Globus pallidus (tissue), 1 donor: ENCODE measurements around the gene BDKRB1.
A peak's percentile ranks its signal among the peaks of the same experiment; 100 is the strongest.

Experiments
- DNase-seq: peaks from one replicate; pipeline ENCODE4 v3.0.0-alpha.2; 2015; ENCODE audit warnings: low spot score

BDKRB1 gene

GRCh38 chr14:96261772-96262655 is 6.0 kb downstream of the BDKRB1 start:
- DNase-seq: no peak

DNA sequence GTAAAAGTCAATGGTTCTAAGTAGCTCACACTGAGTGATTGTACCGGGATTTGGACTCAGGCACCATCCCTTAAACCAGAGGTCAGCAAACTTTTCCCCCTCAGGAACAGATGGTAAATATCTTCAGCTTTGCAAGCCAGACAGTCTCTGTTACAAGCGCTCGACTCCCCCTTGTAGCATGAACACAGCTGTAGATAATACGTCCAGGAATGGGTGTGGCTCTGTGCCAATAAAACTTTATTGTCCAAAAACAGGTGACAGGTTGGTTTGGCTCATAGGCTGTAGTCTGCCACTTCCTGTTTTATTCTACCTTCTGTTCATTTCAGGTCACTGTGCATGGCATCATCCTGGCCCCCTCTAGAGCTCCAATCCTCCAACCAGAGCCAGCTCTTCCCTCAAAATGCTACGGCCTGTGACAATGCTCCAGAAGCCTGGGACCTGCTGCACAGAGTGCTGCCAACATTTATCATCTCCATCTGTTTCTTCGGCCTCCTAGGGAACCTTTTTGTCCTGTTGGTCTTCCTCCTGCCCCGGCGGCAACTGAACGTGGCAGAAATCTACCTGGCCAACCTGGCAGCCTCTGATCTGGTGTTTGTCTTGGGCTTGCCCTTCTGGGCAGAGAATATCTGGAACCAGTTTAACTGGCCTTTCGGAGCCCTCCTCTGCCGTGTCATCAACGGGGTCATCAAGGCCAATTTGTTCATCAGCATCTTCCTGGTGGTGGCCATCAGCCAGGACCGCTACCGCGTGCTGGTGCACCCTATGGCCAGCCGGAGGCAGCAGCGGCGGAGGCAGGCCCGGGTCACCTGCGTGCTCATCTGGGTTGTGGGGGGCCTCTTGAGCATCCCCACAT is 7.6 kb downstream of the BDKRB1 start:
- no peak for DNase-seq

- DNase-seq: no peak
Observed at GRCh38 chr14:96264200-96264553, 8.2 kb downstream of the BDKRB1 start.

DNA sequence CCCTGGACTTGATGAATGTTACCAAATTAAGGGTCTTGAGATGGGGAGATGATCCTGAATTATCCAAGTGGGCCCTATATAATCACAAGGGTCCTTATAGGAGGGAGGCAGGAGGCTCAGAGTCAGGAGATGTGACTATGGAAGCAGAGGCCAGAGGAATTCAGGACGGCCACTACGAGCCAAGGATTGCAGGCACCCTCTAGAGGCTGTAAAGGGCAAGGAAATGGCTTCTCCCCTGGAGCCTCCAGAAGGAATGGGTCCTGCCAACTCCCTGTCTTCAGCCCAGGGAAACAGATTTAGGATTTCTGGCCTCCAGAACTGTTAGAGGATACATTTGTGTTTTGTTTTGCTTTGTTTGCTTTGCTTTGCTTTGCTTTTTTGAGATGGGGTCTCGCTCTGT is 8.8 kb downstream of the BDKRB1 start:
- no peak for DNase-seq

GRCh38 chr14:96265383-96266095 is 9.5 kb downstream of the BDKRB1 start:
- no peak for DNase-seq

GRCh38 chr14:96267336-96267735 is 11.3 kb downstream of the BDKRB1 start:
- DNase-seq: no peak

- DNase-seq: no peak
Observed at GRCh38 chr14:96267916-96268315, 11.9 kb downstream of the BDKRB1 start.

- no peak for DNase-seq
Observed at GRCh38 chr14:96268431-96269358, 12.7 kb downstream of the BDKRB1 start.

DNA sequence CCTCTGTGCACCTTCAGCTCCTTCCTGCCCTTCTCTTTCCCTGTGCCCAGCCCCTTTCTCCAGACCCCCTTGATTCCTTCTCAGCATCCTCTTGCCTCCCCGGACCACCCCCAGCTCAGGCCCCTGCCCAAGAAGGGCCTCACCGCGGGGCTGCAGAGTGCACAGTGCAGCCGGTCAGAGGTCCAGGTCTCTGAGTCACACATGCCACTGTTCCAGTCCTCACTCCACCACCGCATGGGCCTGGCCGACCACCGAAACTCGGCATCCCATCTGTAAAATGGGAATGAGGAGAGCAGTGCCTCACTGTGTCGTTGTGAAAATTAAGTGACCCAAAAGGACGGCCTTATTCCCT is 13.3 kb downstream of the BDKRB1 start:
- DNase-seq: no peak

GRCh38 chr14:96270565-96271420 is 14.8 kb downstream of the BDKRB1 start:
- DNase-seq: no peak

GRCh38 chr14:96271421-96271762 is 15.4 kb downstream of the BDKRB1 start:
- DNase-seq: no peak

DNA sequence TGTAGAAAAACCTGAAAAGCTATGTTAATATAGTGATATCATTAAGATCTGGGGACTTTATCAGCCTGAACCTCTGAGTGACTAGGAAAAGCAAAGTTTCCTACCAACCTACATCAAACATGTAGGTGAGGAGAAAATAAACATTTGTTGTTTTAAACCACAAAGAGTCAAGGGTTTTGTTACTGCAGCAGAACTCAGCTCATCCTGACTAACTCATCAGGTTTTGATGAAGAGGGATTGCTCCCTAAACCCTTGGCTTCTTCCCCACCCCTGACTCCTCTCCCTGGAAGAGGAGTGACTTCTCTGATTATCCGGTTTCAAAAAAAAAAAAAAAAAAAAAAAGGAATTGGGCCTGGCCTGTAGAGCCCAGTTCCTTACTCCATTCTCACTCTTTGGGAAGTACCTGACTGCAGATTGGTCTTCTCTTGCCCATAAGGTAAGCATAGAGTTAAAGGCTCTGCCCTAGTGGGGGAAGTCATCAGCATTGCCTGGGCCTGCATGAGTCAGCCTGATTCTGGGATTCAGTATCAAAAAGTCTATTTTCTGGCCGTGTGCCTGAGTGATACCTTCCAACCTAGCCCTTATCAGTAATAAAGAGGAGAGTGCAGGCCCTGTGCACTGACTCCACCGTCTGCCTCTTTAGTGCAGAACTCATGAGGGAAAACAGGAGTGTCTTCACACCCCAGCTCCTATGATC is 16.9 kb downstream of the BDKRB1 start:
- no peak for DNase-seq

DNA sequence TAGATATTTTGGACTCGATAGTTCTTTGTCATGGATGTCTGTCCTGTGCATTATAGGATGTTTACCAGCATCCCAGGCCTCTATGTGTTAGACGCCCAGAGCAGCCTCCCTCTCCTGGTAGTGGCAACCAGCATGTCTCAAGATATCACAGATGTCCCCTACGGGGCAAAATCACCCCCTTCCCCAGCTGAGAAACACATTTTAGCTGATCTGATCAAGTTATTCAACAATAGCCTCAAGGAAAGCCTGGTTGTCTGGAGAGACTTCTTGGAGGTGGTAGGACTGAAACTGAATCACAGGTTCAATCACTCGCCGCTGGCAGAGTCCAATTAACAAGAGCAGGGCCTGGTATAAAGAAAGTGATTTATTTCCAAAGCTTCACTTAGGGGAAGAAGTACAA is 17.6 kb downstream of the BDKRB1 start:
- DNase-seq: peak; percentile 11

GRCh38 chr14:96274122-96274521 is 18.1 kb downstream of the BDKRB1 start:
- DNase-seq: no peak

DNA sequence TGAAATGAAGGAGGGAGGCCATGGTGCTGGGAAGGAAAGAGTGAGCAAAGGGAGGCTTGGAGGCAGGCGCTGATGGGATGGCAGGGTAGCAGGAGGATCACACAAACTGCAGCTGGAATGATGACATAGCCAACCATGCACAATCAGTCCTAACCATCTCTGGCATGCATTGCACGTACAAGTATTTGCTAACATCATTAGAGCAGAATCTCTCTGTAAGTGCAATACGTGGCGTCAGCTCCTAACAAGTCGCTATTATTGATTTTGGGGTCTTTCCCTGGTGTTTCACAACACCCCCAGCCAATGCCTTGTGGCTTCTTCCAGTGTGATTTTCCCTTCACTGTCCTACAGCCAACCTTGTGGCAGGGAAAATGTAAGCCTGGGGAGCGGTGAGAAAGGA is 18.5 kb downstream of the BDKRB1 start:
- DNase-seq: peak; percentile 84

DNA sequence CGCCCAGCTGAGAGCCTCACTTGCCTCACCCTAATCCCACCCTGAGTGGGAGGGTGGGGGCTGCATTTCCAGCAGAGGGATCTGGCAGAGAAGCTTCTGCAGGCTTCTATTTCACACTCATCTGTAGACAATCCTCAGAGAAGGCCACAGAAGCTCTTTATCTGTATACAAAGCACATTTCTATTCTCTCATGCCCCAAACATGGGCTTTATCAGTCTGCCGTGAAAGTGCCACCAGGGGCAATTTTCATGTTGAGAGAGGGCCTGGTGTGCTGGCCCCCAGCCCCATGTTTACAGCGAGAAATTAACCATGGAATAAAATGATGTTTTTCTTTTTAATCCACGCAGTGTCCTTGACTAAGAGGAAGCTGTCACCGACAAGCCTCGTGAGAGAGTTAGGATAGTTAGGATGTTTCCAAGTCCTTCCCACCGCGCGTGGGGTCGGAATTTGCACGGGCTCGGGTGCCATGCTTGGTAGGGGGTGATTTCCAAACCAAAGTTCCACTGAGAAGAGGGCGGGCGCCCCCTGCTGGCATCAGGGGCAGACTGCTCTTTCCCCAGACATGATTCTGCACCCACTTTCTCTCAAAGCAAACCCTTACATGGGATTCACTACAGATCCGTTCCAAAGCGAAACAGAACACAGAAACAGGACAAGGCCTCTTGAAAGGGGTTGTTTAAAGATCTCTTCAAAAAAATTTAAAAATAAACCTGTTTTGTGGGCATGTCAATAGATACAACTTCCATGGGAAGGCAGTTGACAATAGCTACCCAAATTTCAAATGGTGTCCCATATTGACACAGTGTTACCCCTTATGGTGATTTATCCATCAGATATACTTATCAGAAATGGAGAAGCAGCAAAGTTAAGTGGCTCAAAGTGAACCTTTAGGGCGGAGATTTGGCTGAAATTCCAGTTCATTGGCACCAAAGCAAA is 19.4 kb downstream of the BDKRB1 start:
- DNase-seq: peak; percentile 81

DNA sequence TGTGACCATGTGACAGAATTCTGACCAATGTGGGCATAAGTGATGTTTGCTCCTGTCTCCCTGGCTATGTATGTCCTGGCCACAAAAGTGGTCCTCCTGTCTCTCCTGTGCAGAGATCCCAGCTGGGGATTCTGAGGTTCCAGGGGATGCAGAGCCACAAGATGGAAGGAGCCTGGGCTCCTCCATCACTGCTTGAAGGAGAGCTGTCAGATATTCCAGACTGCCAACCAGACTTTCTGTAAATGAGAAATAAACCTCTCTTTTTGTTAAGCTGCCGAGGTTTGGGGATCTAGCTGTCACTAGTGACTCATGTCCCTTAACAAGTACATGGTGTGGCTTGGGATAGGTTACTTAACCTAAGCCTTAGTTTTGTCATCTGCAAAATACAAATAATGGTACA is 21.9 kb downstream of the BDKRB1 start:
- DNase-seq: no peak

- no peak for DNase-seq
Observed at GRCh38 chr14:96279564-96279963, 23.6 kb downstream of the BDKRB1 start.

- DNase-seq: no peak
Observed at GRCh38 chr14:96280104-96280503, 24.1 kb downstream of the BDKRB1 start.
